Sigmoid colon (tissue), 7 donors: ENCODE measurements around the gene PIRT. TPM values are rescaled to one million over a fixed set of nuclear protein-coding genes. Genes with fewer than 3 reads are reported as not detected.

Experiments used
- DNase-seq: peaks from one replicate; pipeline ENCODE4 v3.0.0-alpha.2; 2019
- H3K27ac ChIP-seq, 4 donors: fragments of 200-600 bp; sonication (generic); one replicate each; pipeline ENCODE4 v1.5.1; 2016 to 2019; ENCODE audit warnings: mild to moderate bottlenecking in 1 of 4
- H3K27me3 ChIP-seq, 3 donors: fragments of 200-600 bp; sonication (generic); one replicate each; pipeline ENCODE4 v1.5.1; 2019; ENCODE audit warnings: mild to moderate bottlenecking in 1 of 3
- H3K36me3 ChIP-seq, 4 donors: fragments of 200-600 bp; sonication (generic); one replicate each; pipeline ENCODE4 v1.5.1; 2016 to 2019
- H3K4me1 ChIP-seq, 4 donors: fragments of 200-600 bp; sonication (generic); one replicate each; pipeline ENCODE4 v1.5.1; 2017 to 2019
- H3K4me3 ChIP-seq, 4 donors: fragments of 200-600 bp; sonication (generic); one replicate each; pipeline ENCODE4 v1.5.1; 2017 to 2019; ENCODE audit warnings: mild to moderate bottlenecking in 2 of 4, moderate library complexity in 1 of 4
- H3K9me3 ChIP-seq, 4 donors: fragments of 200-600 bp in 3 of 4; sonication (generic) in 3 of 4; one replicate each; pipeline versions ENCODE4 v1.5.1 to v1.6.1; 2013 to 2019
- CTCF ChIP-seq, 4 experiments: fragments of 450-650 bp in 3 of 4; fragments of 200-600 bp in 1 of 4; IDR thresholded peaks; one replicate each; pipeline ENCODE4 v1.5.1; 2016 to 2019; ENCODE audit warnings: antibody characterized with exemption in 4 of 4, mild to moderate bottlenecking in 3 of 4, moderate library complexity in 2 of 4
- EP300 ChIP-seq, 4 donors: sonication (generic); formaldehyde crosslinking; IDR thresholded peaks; one replicate each; pipeline ENCODE4 v1.6.1; 2017; ENCODE audit warnings: antibody characterized with exemption in 4 of 4
- POLR2A ChIP-seq, 2 donors: fragments of 450-650 bp; IDR thresholded peaks; one replicate each; pipeline ENCODE4 v1.6.1; 2016; ENCODE audit warnings: antibody characterized with exemption in 2 of 2, mild to moderate bottlenecking in 2 of 2, moderate library complexity in 2 of 2
- POLR2AphosphoS5 ChIP-seq, 4 donors: sonication (generic); formaldehyde crosslinking; IDR thresholded peaks; one replicate each; pipeline ENCODE4 v1.6.1; 2017; ENCODE audit warnings: antibody characterized with exemption in 4 of 4
- WGBS, 2 donors: extraction: QIAGEN DNeasy Blood & Tissue Kit; methylation state at CpG; one replicate each; pipeline ENCODE4 v1.1.7; 2013; 5-methylcytosine and 5-hydroxymethylcytosine counted together
- intact Hi-C: fragments of 100-400 bp; cut with DNase I; formaldehyde crosslinking; loops from one replicate; pipeline ENCODE4 v1.15.1; 2023
- polyA plus RNA-seq, 3 donors: library from polyadenylated mRNA; stranded (reverse); fragments of 200-250 nt; gene quantifications; one replicate each; pipeline ENCODE4 v1.2.3, GENCODE V29; 2013
- total RNA-seq, 4 donors: library from RNA; depleted of rRNA; stranded (reverse); fragments of >200 nt; gene quantifications; one replicate each; pipeline ENCODE4 v1.1.0, GENCODE V29; 2016
- donor health status: healthy with polysubstance abuse.
- donor health status: Bipolar disorder and iron deficiency.
- donor health status: healthy.

The PIRT gene
- total RNA-seq = 10 to 100 TPM in 1 of 4 donors, 1 to 10 TPM in 3; 3.1 to 10.3 (median 5.3) TPM
- 1 to 10 TPM in 1 of 3 donors, under 1 TPM in 2; 0.46 to 3.6 (median 0.60) TPM for polyA plus RNA-seq

DNA sequence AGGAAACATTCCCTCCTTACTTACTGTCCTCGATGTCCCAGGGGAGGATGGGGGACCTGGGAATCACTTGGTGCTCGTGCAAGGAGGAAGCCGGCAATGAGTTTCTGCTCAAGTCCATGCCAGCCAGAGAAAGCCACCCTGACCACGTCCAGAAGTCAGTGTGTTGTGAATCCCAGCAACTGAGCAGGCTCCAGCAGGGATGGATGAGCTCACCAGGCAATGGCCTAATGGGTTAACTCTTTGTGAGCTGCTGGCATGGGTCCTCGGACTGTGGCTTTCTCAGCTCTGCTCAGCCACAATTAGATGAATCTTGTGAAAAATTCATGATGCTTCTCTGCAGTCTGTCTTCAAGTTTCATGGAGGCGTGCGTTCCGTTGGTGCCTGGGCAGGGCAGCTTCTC is at the start of gene PIRT:
PIRT (minus strand) TSS at position 167 of the 400 bp plus-strand sequence. CDS start 12,442 bp downstream, outside the sequence.
- no peaks in the 10 kb centered on the region for H3K36me3 ChIP-seq
- no peak within 1 kb of the TSS for H3K27ac ChIP-seq
- no peaks in the 10 kb centered on the region for H3K9me3 ChIP-seq
- WGBS, 2 donors = 75 to 82% methylated on average over 8 of the region's 8 CpGs
- no peak within 1 kb of the TSS for H3K4me3 ChIP-seq
- no peaks in the 10 kb centered on the region for H3K27me3 ChIP-seq
- intact Hi-C loops = no loop called here
- no peak for DNase-seq
- H3K4me1 ChIP-seq = no peaks in the 10 kb centered on the region
- TF ChIP-seq POLR2AphosphoS5 (IDR thresholded peaks at IDR 0.05) (no peak), POLR2A (IDR thresholded peaks at IDR 0.05) (no peak)

DNA sequence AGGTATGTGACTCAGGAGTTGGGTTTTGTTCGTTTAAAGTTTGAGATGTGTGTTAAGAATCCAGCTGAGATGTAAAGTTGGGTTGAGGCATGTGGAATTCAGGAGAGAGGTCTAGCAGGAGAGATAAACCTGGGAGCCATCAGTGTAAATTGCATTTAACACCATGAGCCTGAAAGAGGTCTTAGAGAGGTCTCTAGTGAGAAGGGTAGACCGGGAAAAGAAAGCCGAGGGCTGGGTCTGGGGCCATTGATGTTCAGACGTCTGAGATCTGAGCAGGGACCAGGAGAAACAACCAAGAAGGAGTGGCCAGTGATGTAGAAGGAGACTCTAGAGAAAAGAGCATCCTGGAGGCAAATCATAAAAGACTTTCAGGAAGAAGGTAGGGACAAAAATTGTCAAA is 44.1 kb upstream of the PIRT start:
- no peak overlapping the region for H3K4me3 ChIP-seq
- peaks cover 0 to 12% (median 0%) of the 10 kb centered on the region in 3 donors for H3K27me3 ChIP-seq
- no peak for DNase-seq
- TF ChIP-seq POLR2AphosphoS5 (IDR thresholded peaks at IDR 0.05) (no peak), POLR2A (IDR thresholded peaks at IDR 0.05) (no peak), CTCF (IDR thresholded peaks at IDR 0.05) (no peak), EP300 (IDR thresholded peaks at IDR 0.05) (no peak)
- no peaks in the 10 kb centered on the region for H3K4me1 ChIP-seq
- H3K27ac ChIP-seq = no peak overlapping the region
- WGBS, 2 donors = 45 to 52% methylated on average over 4 of the region's 4 CpGs
- no peaks in the 10 kb centered on the region for H3K9me3 ChIP-seq
- no peaks in the 10 kb centered on the region for H3K36me3 ChIP-seq
- intact Hi-C loops = no loop called here

DNA sequence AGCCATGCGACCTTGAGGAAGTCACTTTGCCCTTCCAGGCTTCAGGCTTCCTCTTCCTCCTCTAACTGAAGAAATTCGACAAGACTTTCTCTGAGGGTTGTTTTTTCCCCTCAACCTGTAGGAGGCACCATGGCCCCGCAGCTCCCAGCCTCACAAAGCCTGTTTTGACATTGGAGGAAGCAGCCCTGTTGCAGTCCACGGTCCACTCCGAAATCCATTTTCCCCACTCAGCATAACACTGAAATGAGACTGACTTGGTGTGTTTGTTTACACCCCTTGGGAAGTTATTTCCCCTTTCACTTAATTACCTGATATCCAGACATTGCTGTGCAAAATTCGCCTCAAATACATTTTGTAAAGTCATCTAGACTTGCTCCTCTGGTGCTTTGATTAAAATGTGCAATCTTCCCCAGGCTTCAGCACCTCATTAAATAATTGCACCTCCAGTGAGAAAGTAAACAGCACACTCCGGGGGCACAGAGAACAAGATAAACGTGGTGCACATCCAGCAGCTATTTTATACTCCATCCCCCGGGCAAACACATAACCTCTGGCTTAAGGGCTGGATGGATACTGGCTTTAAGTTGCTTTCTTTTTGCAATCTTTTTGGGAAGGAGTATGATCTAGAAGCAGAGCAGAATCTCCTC is 41.4 kb upstream of the PIRT start:
- no peak overlapping the region for H3K27ac ChIP-seq
- no peak overlapping the region for H3K4me3 ChIP-seq
- H3K9me3 ChIP-seq = no peaks in the 10 kb centered on the region
- no peaks in the 10 kb centered on the region for H3K36me3 ChIP-seq
- intact Hi-C loops = loop anchor here (10.0 kb wide), 1 partner anchor 1105 kb away; no protein-coding TSS in a partner anchor
- peaks cover 0 to 12% (median 0%) of the 10 kb centered on the region in 3 donors for H3K27me3 ChIP-seq
- 18 to 21% methylated on average over 9 of the region's 9 CpGs for WGBS, 2 donors
- TF ChIP-seq CTCF (IDR thresholded peaks at IDR 0.05) (peak in 2 of 4 experiments; percentile 13 to 21), EP300 (IDR thresholded peaks at IDR 0.05) (no peak)
- H3K4me1 ChIP-seq = no peaks in the 10 kb centered on the region
- DNase-seq = no peak

DNA sequence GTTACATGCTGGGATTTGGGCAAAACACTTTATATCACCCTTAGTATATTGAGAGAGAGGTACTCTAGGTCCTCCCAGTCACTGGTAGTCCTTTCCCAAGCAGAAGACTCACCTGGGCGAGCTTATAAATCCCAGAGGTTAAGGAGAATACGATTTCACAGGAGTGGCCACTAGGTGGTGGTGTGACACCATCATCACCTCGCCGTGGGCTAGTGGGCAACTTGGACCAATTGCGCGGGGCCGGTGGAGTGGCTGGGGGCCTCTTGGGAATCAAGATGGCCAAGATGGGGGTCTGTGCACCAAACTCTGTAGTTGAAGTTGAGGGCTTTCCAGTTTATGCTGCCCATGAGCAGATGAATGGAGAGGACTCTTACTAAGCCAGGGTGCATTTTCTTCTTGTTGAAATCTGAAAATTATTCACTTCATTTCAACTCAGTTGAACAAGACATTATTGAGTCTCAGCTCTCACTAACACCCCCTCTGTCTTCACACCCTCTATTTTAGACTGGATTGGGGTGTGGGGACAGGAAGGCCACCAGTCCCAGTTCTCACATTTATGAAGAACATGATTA is 38.2 kb upstream of the PIRT start:
- Histone ChIP-seq H3K27me3 (peaks cover 0 to 12% (median 0%) of the 10 kb centered on the region in 3 donors), H3K9me3 (no peaks in the 10 kb centered on the region), H3K4me1 (no peaks in the 10 kb centered on the region), H3K36me3 (no peaks in the 10 kb centered on the region), H3K27ac (no peak overlapping the region), H3K4me3 (no peak overlapping the region)
- 5 to 6% methylated on average over 7 of the region's 7 CpGs for WGBS, 2 donors
- DNase-seq = no peak
- TF ChIP-seq POLR2A (IDR thresholded peaks at IDR 0.05) (no peak), CTCF (IDR thresholded peaks at IDR 0.05) (peak; percentile 35 to 73 (median 60))
- intact Hi-C loops = loop anchor here (1.0 to 10.0 kb wide), 3 partner anchors 268 to 1109 kb away; no protein-coding TSS in a partner anchor

DNA sequence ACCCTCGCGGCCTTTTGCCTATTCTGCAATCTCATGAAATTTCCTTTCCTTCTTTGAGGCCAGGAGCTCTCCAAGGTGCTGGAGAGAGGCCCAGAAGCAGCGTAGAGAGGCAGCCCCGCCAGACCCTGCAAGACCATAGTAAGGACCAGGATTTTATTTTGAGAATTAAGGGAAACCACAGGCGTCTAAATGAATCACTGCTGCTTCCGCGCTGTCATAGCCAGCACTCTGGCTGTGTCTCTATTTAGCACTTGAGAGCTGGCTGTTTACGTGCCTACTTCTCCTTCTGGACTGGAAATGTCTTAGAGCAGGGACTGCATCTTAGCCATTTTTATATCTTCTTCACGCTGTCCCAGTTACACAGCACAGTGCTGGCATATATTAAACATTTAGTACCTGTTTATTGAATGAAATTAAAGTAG is 37.6 kb upstream of the PIRT start:
- H3K4me1 ChIP-seq = no peaks in the 10 kb centered on the region
- 17 to 33% methylated on average over 9 of the region's 9 CpGs for WGBS, 2 donors
- DNase-seq = no peak
- no peaks in the 10 kb centered on the region for H3K9me3 ChIP-seq
- H3K36me3 ChIP-seq = no peaks in the 10 kb centered on the region
- no peak overlapping the region for H3K4me3 ChIP-seq
- H3K27me3 ChIP-seq = peaks cover 0 to 12% (median 0%) of the 10 kb centered on the region in 3 donors
- TF ChIP-seq EP300 (IDR thresholded peaks at IDR 0.05) (no peak), CTCF (IDR thresholded peaks at IDR 0.05) (no peak), POLR2A (IDR thresholded peaks at IDR 0.05) (no peak), POLR2AphosphoS5 (IDR thresholded peaks at IDR 0.05) (no peak)
- H3K27ac ChIP-seq = no peak overlapping the region
- intact Hi-C loops = loop anchor here (10.0 kb wide), 1 partner anchor 1109 kb away; no protein-coding TSS in a partner anchor
